Measurements from ENCODE around the gene YWHAB.

GRCh38 chr20:44936510-44936909, 51.0 kb downstream of the YWHAB start:
- no peak for TF ChIP-seq POLR2A (IDR thresholded peaks at IDR 0.05)
- no peak for TF ChIP-seq CTCF (IDR thresholded peaks at IDR 0.05)

Data from heart left ventricle (tissue), 13 donors.